ENCODE measurements around the gene ERLEC1. TPM values are rescaled to one million over a fixed set of nuclear protein-coding genes. Genes with fewer than 3 reads are reported as not detected.
"Not testable (repeated sequence)": the region's sequence is repeated elsewhere in the genome, so short reads cannot be mapped to it uniquely, and the experiment has no call there.

Gene ERLEC1
- total RNA-seq, 1 experiment from 2014 or later: 56.8 TPM

GRCh38 chr2:53842891-53843290 is 56.0 kb downstream of the ERLEC1 start:
- intact Hi-C loops (cut with micrococcal nuclease): no loop called here
- TF ChIP-seq EZH2phosphoT487 (IDR thresholded peaks at IDR 0.05; ENCODE audit: borderline replicate concordance, low read length): no peak
- TF ChIP-seq EZH2 (IDR thresholded peaks at IDR 0.05; ENCODE audit: low read length, unreplicated experiment): no peak
- TF ChIP-seq, protein P1, sequence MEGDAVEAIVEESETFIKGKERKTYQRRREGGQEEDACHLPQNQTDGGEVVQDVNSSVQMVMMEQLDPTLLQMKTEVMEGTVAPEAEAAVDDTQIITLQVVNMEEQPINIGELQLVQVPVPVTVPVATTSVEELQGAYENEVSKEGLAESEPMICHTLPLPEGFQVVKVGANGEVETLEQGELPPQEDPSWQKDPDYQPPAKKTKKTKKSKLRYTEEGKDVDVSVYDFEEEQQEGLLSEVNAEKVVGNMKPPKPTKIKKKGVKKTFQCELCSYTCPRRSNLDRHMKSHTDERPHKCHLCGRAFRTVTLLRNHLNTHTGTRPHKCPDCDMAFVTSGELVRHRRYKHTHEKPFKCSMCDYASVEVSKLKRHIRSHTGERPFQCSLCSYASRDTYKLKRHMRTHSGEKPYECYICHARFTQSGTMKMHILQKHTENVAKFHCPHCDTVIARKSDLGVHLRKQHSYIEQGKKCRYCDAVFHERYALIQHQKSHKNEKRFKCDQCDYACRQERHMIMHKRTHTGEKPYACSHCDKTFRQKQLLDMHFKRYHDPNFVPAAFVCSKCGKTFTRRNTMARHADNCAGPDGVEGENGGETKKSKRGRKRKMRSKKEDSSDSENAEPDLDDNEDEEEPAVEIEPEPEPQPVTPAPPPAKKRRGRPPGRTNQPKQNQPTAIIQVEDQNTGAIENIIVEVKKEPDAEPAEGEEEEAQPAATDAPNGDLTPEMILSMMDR (conservative IDR thresholded peaks at IDR 0.05; ENCODE audit: low read depth, low read length): no peak
- Histone ChIP-seq H3K9ac (ENCODE audit: low read length) (no peak overlapping the region), H3K4me2 (ENCODE audit: low read length) (no peak overlapping the region), H3K36me3 (ENCODE audit: low read depth, low read length) (no peaks in the 10 kb centered on the region), H3K4me3 (ENCODE audit: low read length) (no peak overlapping the region), H2AFZ (ENCODE audit: low read length) (no peak overlapping the region), H3K27ac (ENCODE audit: low read length) (no peak overlapping the region), H3K79me2 (ENCODE audit: low read length) (no peaks in the 10 kb centered on the region), H3K4me1 (ENCODE audit: insufficient read depth, low read length) (no peaks in the 10 kb centered on the region), H4K20me1 (ENCODE audit: low read length) (no peaks in the 10 kb centered on the region), H3K9me2 (replicated peaks; ENCODE audit: low read length) (no peaks in the 10 kb centered on the region), H3F3A (ENCODE audit: low read length, unreplicated experiment) (no peaks in the 10 kb centered on the region), H3K27me3 (ENCODE audit: low read length) (no peaks in the 10 kb centered on the region), H3K9me3 (ENCODE audit: low read length) (no peaks in the 10 kb centered on the region)
- POLR2A ChIA-PET (ENCODE audit: unreplicated experiment): no interaction called here
- CTCF ChIA-PET: no interaction called here
- ATAC-seq (no peak), DNase-seq (no peak)
- BruUV-seq (replicated peaks): no TSS peak

DNA sequence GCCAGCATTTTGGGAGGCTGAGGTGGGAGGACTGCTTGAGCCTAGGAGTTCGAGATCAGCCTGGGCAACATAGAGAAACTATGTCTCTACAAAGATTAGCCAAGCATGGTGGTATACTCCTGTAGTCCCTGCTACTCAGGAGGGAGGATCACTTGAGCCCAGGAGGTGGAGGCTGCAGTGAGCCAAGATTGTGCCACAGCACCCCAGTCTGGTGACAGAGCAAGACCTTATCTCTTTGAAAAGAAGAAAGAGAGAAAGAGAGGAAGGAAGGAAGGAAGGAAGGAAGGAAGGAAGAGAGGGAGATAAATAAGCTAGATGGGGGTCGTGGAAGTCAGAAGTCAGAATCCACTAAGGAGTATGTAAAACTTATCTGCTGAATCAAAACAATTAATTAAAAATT is 56.8 kb downstream of the ERLEC1 start:
- H3K9ac ChIP-seq (ENCODE audit: low read length): no peak overlapping the region
- no peaks in the 10 kb centered on the region for H3K79me2 ChIP-seq (ENCODE audit: low read length)
- H3K4me1 ChIP-seq (ENCODE audit: insufficient read depth, low read length): no peaks in the 10 kb centered on the region
- ChIA-PET CTCF (no interaction called here), POLR2A (ENCODE audit: unreplicated experiment) (no interaction called here)
- H4K20me1 ChIP-seq (ENCODE audit: low read length): no peaks in the 10 kb centered on the region
- intact Hi-C loops (cut with micrococcal nuclease): no loop called here
- TF ChIP-seq, protein P1 (conservative IDR thresholded peaks at IDR 0.05; ENCODE audit: low read depth, low read length): no peak
- TF ChIP-seq EZH2 (IDR thresholded peaks at IDR 0.05; ENCODE audit: low read length, unreplicated experiment) (no peak), EZH2phosphoT487 (IDR thresholded peaks at IDR 0.05; ENCODE audit: borderline replicate concordance, low read length) (no peak)
- H3K4me2 ChIP-seq (ENCODE audit: low read length): no peak overlapping the region
- H3K4me3 ChIP-seq (ENCODE audit: low read length): no peak overlapping the region
- H3K9me3 ChIP-seq (ENCODE audit: low read length): no peaks in the 10 kb centered on the region
- no peaks in the 10 kb centered on the region for H3F3A ChIP-seq (ENCODE audit: low read length, unreplicated experiment)
- DNase-seq (no peak), ATAC-seq (no peak)
- no peaks in the 10 kb centered on the region for H3K9me2 ChIP-seq (replicated peaks; ENCODE audit: low read length)
- H2AFZ ChIP-seq (ENCODE audit: low read length): no peak overlapping the region
- no peak overlapping the region for H3K27ac ChIP-seq (ENCODE audit: low read length)
- no peaks in the 10 kb centered on the region for H3K27me3 ChIP-seq (ENCODE audit: low read length)
- BruUV-seq (replicated peaks): no TSS peak
- H3K36me3 ChIP-seq (ENCODE audit: low read depth, low read length): no peaks in the 10 kb centered on the region

DNA sequence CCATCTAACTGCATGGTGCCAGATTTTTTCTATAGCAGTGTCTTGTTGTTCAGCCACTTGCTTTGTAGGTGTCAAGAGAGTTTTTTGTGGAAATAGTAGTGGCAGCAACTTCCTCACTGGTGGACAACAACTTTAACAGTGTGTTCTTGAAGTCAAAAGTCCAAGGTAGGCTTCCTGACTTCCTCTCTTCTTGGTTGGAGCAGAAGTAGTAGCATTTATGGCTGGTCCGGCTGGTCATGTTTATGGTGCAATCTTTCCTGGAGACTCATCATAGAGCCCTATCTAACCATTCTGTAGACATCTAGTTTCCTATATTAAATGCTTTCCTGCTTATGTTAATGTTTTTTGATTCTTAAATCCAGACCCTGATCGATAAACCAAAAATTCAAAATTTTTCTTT is 61.2 kb downstream of the ERLEC1 start:
- no peak for DNase-seq
- H4K20me1 ChIP-seq (ENCODE audit: low read length): no peaks in the 10 kb centered on the region
- CTCF ChIA-PET: no interaction called here
- H3K9me3 ChIP-seq (ENCODE audit: low read length): no peaks in the 10 kb centered on the region
- H3K4me1 ChIP-seq (ENCODE audit: insufficient read depth, low read length): no peaks in the 10 kb centered on the region
- intact Hi-C loops (cut with micrococcal nuclease): no loop called here
- no peaks in the 10 kb centered on the region for H3K9me2 ChIP-seq (replicated peaks; ENCODE audit: low read length)
- no peak overlapping the region for H2AFZ ChIP-seq (ENCODE audit: low read length)
- no peak overlapping the region for H3K27ac ChIP-seq (ENCODE audit: low read length)
- no peak overlapping the region for H3K9ac ChIP-seq (ENCODE audit: low read length)
- POLR2A ChIA-PET (ENCODE audit: unreplicated experiment): no interaction called here
- no TSS peak for BruUV-seq (replicated peaks)
- H3K36me3 ChIP-seq (ENCODE audit: low read depth, low read length): no peaks in the 10 kb centered on the region
- H3F3A ChIP-seq (ENCODE audit: low read length, unreplicated experiment): no peaks in the 10 kb centered on the region
- ATAC-seq: no peak
- H3K4me2 ChIP-seq (ENCODE audit: low read length): no peak overlapping the region
- H3K79me2 ChIP-seq (ENCODE audit: low read length): no peaks in the 10 kb centered on the region
- no peak overlapping the region for H3K4me3 ChIP-seq (ENCODE audit: low read length)
- no peak for TF ChIP-seq EZH2 (IDR thresholded peaks at IDR 0.05; ENCODE audit: low read length, unreplicated experiment)
- TF ChIP-seq EZH2phosphoT487 (IDR thresholded peaks at IDR 0.05; ENCODE audit: borderline replicate concordance, low read length): no peak
- TF ChIP-seq, protein P1 (conservative IDR thresholded peaks at IDR 0.05; ENCODE audit: low read depth, low read length): no peak
- H3K27me3 ChIP-seq (ENCODE audit: low read length): no peaks in the 10 kb centered on the region

- H3K79me2 ChIP-seq (ENCODE audit: low read length); intact Hi-C loops (cut with micrococcal nuclease): not testable (repeated sequence)
These were observed 64.4 kb downstream of the ERLEC1 start for GRCh38 chr2:53851052-53851757.

More at GRCh38 chr2:53851052-53851757, 64.4 kb downstream of the ERLEC1 start:
- H4K20me1 ChIP-seq (ENCODE audit: low read length); DNase-seq; CTCF ChIA-PET; H3F3A ChIP-seq (ENCODE audit: low read length, unreplicated experiment); H3K9me3 ChIP-seq (ENCODE audit: low read length); H3K9me2 ChIP-seq (replicated peaks; ENCODE audit: low read length); H3K4me1 ChIP-seq (ENCODE audit: insufficient read depth, low read length); H3K27ac ChIP-seq (ENCODE audit: low read length); H3K9ac ChIP-seq (ENCODE audit: low read length); H3K36me3 ChIP-seq (ENCODE audit: low read depth, low read length); H3K4me3 ChIP-seq (ENCODE audit: low read length); ATAC-seq; BruUV-seq (replicated peaks); H3K4me2 ChIP-seq (ENCODE audit: low read length); H2AFZ ChIP-seq (ENCODE audit: low read length); H3K27me3 ChIP-seq (ENCODE audit: low read length); POLR2A ChIA-PET (ENCODE audit: unreplicated experiment): not testable (repeated sequence)

Measured in PC-3 (cell line).